ENCODE data around the gene KIF1A. TPM values are rescaled to one million over a fixed set of nuclear protein-coding genes. Genes with fewer than 3 reads are reported as not detected.
"Not testable (repeated sequence)": the region's sequence is repeated elsewhere in the genome, so short reads cannot be mapped to it uniquely, and the experiment has no call there.

The KIF1A gene
- total and polyA plus RNA-seq, 2 of the 8 experiments (the other 6 are each of a cell fraction or from before 2014, with no cell fraction given), result 61.3 to 281 TPM

GRCh38 chr2:240779250-240779832 lies 40.7 kb downstream of the KIF1A start:
- WGBS, 2 experiments (ENCODE audit: extremely low coverage in 1 of 2, insufficient coverage in 1 of 2, insufficient read length in 1 of 2, insufficient replicate concordance in 2 of 2, low coverage in 1 of 2, low lambda C conversion rate in 2 of 2, missing lambda C conversion rate in 1 of 2), result 88% methylated on average over 6 of the region's 6 CpGs; no CpG with 5 or more reads in 1 of the 2 experiments
- not testable (repeated sequence) for H4K5ac ChIP-seq (ENCODE audit: insufficient read length, low read depth, low read length); H3K14ac ChIP-seq (ENCODE audit: insufficient read length); H2BK5ac ChIP-seq (ENCODE audit: low read depth, low read length); H2BK20ac ChIP-seq (ENCODE audit: low read length); H4K91ac ChIP-seq (replicated peaks; ENCODE audit: insufficient read length, low read length); H3K9ac ChIP-seq (replicated peaks in 1 of 4; ENCODE audit: extremely low read depth in 1 of 4, low read depth in 3 of 4, low read length in 3 of 4); H2AK5ac ChIP-seq (ENCODE audit: low read depth, low read length); H2BK120ac ChIP-seq (replicated peaks; ENCODE audit: low read depth, low read length); H3K27ac ChIP-seq (ENCODE audit: low read depth, low read length); H3K56ac ChIP-seq (replicated peaks; ENCODE audit: insufficient read length, low read depth, low read length); H3K9me3 ChIP-seq (ENCODE audit: insufficient read depth in 2 of 2, low read depth in 1 of 2, low read length in 1 of 2); H3K4me3 ChIP-seq (ENCODE audit: extremely low read depth in 1 of 4, insufficient read depth in 2 of 4, low read depth in 3 of 4, low read length in 4 of 4); H3K18ac ChIP-seq (ENCODE audit: extremely low read depth, low read length); DNase-seq (ENCODE audit: low read depth in 1 of 2, low spot score in 2 of 2); H3K4me2 ChIP-seq (ENCODE audit: insufficient read depth in 1 of 2, low read depth in 2 of 2, low read length in 2 of 2); H3K79me1 ChIP-seq (ENCODE audit: low read depth, low read length); H2AFZ ChIP-seq (ENCODE audit: low read length); H3K4me1 ChIP-seq (replicated peaks in 1 of 4; ENCODE audit: control insufficient read depth in 3 of 4, insufficient read depth in 4 of 4, low read length in 3 of 4); FAIRE-seq; H2BK15ac ChIP-seq (ENCODE audit: low read length); H4K8ac ChIP-seq (ENCODE audit: extremely low read depth, insufficient read depth, low read length); H3K23ac ChIP-seq (ENCODE audit: insufficient read length); H2BK12ac ChIP-seq (ENCODE audit: low read depth, low read length); H3K4ac ChIP-seq (replicated peaks; ENCODE audit: insufficient read length, low read depth, low read length); H3K27me3 ChIP-seq (replicated peaks in 1 of 4; ENCODE audit: control insufficient read depth in 3 of 4, extremely low read depth in 1 of 4, insufficient read depth in 3 of 4, low read length in 3 of 4); H3K23me2 ChIP-seq (ENCODE audit: low read depth, low read length); H3K79me2 ChIP-seq (ENCODE audit: control insufficient read depth in 1 of 2, insufficient read depth in 2 of 2, low read length in 2 of 2)
- peak; percentile 100 for TF ChIP-seq ASH2L (IDR thresholded peaks at IDR 0.05; ENCODE audit: low read length)
- ChIA-PET POLR2A (ENCODE audit: partially characterized antibody) (interaction anchor here (0.6 to 20.0 kb wide), 11 partner anchors 13 to 450 kb away, joined by 3 to 291 read pairs (median 8); partner anchors contain the start of gene KIF1A), CTCF (ENCODE audit: partially characterized antibody) (interaction anchor here (1.3 to 1.5 kb wide), 2 partner anchors 14 to 40 kb away, joined by 3 to 4 read pairs; no protein-coding TSS in a partner anchor)
- H4K20me1 ChIP-seq (replicated peaks in 1 of 2; ENCODE audit: control insufficient read depth in 1 of 2, insufficient read depth in 2 of 2, low read length in 2 of 2), result peaks cover 15 to 26% of the 10 kb centered on the region in 2 experiments
- H3K36me3 ChIP-seq (ENCODE audit: control insufficient read depth in 2 of 4, insufficient read depth in 4 of 4, low read length in 3 of 4), result peaks cover 14 to 56% (median 48%) of the 10 kb centered on the region in 4 experiments
